GM12873 (cell line): ENCODE data around the gene CYBB.

ENCODE experiments used
- TF ChIP-seq, protein P1 (sequence below): IDR thresholded peaks from 2 replicates; pipeline ENCODE4 v1.5.1; 2012; ENCODE audit warnings: low read depth, mild to moderate bottlenecking, moderate library complexity, low read length, control low read depth; ENCODE audit not compliant: insufficient read depth; ENCODE audit errors: missing control alignments

The CYBB gene

DNA sequence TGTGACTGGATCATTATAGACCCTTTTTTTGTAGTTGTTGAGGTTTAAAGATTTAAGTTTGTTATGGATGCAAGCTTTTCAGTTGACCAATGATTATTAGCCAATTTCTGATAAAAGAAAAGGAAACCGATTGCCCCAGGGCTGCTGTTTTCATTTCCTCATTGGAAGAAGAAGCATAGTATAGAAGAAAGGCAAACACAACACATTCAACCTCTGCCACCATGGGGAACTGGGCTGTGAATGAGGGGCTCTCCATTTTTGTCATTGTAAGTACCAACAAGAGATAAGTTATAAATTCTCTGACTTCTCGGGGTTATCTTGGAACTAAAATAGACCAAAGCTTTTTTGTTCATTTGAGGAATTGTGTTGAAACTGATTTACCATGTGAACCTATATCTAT is at the start of gene CYBB:
Gene CYBB, plus strand, starts transcription at position 203 of the 400 bp plus-strand sequence. Its CDS starts 19 bp downstream, at position 222.
- TF ChIP-seq, protein P1, sequence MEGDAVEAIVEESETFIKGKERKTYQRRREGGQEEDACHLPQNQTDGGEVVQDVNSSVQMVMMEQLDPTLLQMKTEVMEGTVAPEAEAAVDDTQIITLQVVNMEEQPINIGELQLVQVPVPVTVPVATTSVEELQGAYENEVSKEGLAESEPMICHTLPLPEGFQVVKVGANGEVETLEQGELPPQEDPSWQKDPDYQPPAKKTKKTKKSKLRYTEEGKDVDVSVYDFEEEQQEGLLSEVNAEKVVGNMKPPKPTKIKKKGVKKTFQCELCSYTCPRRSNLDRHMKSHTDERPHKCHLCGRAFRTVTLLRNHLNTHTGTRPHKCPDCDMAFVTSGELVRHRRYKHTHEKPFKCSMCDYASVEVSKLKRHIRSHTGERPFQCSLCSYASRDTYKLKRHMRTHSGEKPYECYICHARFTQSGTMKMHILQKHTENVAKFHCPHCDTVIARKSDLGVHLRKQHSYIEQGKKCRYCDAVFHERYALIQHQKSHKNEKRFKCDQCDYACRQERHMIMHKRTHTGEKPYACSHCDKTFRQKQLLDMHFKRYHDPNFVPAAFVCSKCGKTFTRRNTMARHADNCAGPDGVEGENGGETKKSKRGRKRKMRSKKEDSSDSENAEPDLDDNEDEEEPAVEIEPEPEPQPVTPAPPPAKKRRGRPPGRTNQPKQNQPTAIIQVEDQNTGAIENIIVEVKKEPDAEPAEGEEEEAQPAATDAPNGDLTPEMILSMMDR, result no peak

DNA sequence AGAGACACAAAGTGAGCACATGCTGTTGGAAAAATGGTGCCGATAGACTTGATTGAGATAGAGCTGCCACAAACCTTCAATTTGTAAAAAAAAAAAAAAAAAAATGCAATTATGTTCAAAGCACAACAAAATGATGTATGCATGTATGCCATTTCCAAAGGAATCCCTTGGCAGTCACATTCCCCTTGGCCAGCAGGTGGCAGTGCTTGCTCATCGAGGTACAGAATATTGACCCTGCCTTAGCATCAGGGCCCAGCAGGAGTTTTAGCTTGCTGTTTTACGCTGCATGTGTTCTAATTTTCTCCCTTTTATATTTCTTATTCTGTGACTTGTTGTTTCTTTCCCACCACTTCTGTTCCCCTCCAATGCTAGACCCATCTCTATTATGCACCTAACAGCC is 34.5 kb upstream of the CYBB start:
- TF ChIP-seq, protein P1, result peak; percentile 91

DNA sequence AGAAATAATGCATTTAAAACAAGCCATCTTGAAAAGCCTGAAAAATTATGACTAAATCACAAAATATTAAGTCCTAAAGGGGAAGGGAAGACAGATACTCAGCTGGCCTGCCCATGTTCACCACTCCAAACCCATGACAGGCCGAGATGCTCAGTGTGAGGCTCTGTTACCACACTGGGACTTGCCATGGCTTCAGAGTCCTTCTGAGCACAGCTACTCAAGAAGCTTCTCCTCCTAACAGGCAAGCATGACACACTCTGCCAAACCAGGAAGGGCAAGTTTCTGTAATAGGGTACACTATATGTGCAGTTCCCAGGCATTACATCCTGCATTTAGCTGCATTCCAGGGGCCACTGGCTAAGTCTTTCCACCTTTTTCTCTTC is 34.0 kb upstream of the CYBB start:
- TF ChIP-seq, protein P1, result no peak

DNA sequence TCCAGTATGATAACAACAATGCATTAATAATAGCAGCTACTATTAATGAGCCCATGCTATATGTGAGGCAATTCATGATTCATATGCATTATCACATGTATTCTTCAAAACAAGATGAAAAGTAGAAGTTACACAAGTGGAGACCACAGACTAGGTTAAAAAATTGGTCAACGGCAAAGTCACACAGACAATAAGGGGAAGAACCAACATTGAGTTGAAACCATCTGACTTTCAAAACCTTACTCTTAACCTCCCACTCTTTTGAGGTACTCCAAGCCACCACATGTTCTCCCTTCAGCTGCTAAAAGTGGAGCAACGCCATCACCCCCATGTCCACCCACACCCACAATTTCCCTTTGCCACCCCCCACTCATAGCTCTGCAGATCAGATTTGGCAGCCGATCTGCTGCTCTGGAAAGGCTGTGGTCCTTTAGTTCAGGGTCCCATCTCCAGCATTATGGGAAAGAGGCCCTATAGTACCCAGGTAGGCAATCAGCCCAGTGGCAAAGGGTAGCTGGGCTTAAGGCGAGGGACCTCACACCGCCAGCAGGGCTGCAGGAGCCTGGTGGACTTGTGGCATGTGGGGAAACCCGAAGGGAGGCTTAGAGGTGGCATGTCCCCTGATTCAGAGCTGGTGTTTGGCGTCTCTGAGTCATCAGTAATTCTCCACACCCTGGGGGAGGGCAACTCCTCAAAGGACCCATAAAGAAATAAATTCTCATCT is 33.5 kb upstream of the CYBB start:
- TF ChIP-seq, protein P1, result no peak

DNA sequence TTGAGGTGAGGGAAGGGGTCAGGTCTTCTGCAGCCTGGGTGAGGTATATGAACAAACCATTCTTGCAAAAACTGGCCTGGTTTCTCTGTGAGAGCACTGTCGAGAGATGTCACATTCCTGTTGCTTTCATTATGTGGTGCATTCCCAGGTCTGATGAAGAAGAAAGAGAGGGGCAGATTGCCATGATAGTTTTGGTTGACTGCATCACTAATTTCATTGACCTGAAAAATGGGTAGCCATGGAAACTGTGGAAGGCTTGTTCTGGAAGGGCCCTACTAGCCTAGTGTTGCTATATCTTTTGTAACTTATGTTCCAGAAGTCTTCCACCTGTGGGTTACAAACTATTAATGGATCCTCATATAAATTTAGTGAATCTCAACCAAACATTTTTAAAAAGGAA is 32.9 kb upstream of the CYBB start:
- TF ChIP-seq, protein P1, result no peak

DNA sequence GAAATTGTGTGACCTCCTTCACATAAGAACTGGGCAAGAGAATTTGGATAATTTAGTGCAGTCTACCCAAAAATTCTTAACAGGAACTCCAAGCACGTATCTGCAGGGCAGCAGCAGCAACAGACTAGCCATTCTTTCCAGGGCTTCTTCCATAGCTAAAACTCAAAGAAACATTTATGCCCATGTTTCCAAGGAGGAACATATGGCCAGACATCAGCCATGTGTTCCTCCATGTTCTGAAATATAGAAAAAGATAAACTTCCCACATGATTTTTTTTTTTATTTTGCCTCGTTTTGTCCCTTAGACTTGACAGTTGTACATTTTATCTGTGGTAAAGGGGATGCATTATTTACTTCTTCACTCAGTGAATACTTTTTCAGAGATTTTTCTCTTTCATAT is 27.6 kb upstream of the CYBB start:
- TF ChIP-seq, protein P1, result no peak

DNA sequence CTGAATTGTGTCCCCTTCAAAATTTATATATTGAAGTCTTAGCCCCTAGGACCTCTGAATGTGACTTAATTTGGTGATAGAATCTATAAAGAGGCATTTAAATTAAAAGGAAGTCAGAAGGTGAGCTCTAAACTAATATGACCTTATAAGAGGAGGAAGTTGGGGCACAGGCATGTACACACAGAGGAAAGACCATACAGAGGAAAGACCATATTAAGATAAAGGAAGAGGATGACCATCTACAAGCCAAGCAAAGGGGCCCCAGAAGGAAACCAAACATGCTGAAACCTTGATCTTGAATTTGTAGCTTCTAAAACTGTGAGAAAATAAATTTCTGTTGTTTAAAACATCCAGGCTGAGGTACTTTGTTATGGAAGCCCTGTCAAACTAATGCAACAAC is 26.9 kb upstream of the CYBB start:
- TF ChIP-seq, protein P1, result no peak
